Measurements from ENCODE around the gene NT5C2. TPM values are rescaled to one million over a fixed set of nuclear protein-coding genes. Genes with fewer than 3 reads are reported as not detected.

Gene NT5C2
- total RNA-seq, 1 experiment from 2014 or later: 91.2 TPM

- H3K36me3 Mint-ChIP-seq (ENCODE audit: insufficient read depth, unreplicated experiment): no peaks in the 10 kb centered on the region
- no peak for DNase-seq
- Histone ChIP-seq H3K9me3 (no peaks in the 10 kb centered on the region), H3K4me1 (no peaks in the 10 kb centered on the region), H3K4me3 (ENCODE audit: low read depth, low read length) (no peak overlapping the region), H3K27me3 (replicated peaks; ENCODE audit: control insufficient read depth, insufficient read depth, low read length) (no peaks in the 10 kb centered on the region), H3K36me3 (ENCODE audit: control insufficient read depth, insufficient read depth, low read length) (no peaks in the 10 kb centered on the region)
- ChIA-PET POLR2A (no interaction called here), CTCF (no interaction called here)
- H3K27me3 Mint-ChIP-seq (ENCODE audit: insufficient read depth, unreplicated experiment): no peaks in the 10 kb centered on the region
- H3K9me3 Mint-ChIP-seq (ENCODE audit: unreplicated experiment): no peaks in the 10 kb centered on the region
- intact Hi-C loops (cut with micrococcal nuclease; ENCODE audit: unreplicated experiment): no loop called here
- TF ChIP-seq CTCF (IDR thresholded peaks at IDR 0.05; ENCODE audit: insufficient read depth in 1 of 2, low read depth in 1 of 2, low read length in 1 of 2, severe bottlenecking in 1 of 2, unreplicated experiment in 1 of 2): no peak
- H3K4me3 Mint-ChIP-seq (ENCODE audit: unreplicated experiment): no peak overlapping the region
- H3K27ac Mint-ChIP-seq (ENCODE audit: unreplicated experiment): no peak overlapping the region
- no TSS peak for BruUV-seq (replicated peaks)
- peaks cover 11% of the 10 kb centered on the region for H3K4me1 Mint-ChIP-seq (ENCODE audit: low read depth, unreplicated experiment)
These were observed 6.4 kb upstream of the NT5C2 start for GRCh38 chr10:103199488-103199887.

GRCh38 chr10:103198648-103199047 is 5.6 kb upstream of the NT5C2 start:
- intact Hi-C loops (cut with micrococcal nuclease; ENCODE audit: unreplicated experiment): no loop called here
- no TSS peak for BruUV-seq (replicated peaks)
- no peaks in the 10 kb centered on the region for H3K27me3 ChIP-seq (replicated peaks; ENCODE audit: control insufficient read depth, insufficient read depth, low read length)
- Mint-ChIP-seq H3K36me3 (ENCODE audit: insufficient read depth, unreplicated experiment) (no peaks in the 10 kb centered on the region), H3K27ac (ENCODE audit: unreplicated experiment) (no peak overlapping the region), H3K4me3 (ENCODE audit: unreplicated experiment) (no peak overlapping the region), H3K9me3 (ENCODE audit: unreplicated experiment) (no peaks in the 10 kb centered on the region), H3K4me1 (ENCODE audit: low read depth, unreplicated experiment) (peaks cover 18% of the 10 kb centered on the region), H3K27me3 (ENCODE audit: insufficient read depth, unreplicated experiment) (no peaks in the 10 kb centered on the region)
- CTCF ChIA-PET: no interaction called here
- H3K4me1 ChIP-seq: peaks cover 6% of the 10 kb centered on the region
- H3K4me3 ChIP-seq (ENCODE audit: low read depth, low read length): no peak overlapping the region
- no peak for DNase-seq
- TF ChIP-seq CTCF (IDR thresholded peaks at IDR 0.05; ENCODE audit: insufficient read depth in 1 of 2, low read depth in 1 of 2, low read length in 1 of 2, severe bottlenecking in 1 of 2, unreplicated experiment in 1 of 2): no peak
- no peaks in the 10 kb centered on the region for H3K36me3 ChIP-seq (ENCODE audit: control insufficient read depth, insufficient read depth, low read length)
- POLR2A ChIA-PET: no interaction called here
- no peaks in the 10 kb centered on the region for H3K9me3 ChIP-seq

- Mint-ChIP-seq H3K4me1 (ENCODE audit: low read depth, unreplicated experiment) (peaks cover 19% of the 10 kb centered on the region), H3K4me3 (ENCODE audit: unreplicated experiment) (no peak overlapping the region), H3K36me3 (ENCODE audit: insufficient read depth, unreplicated experiment) (peaks cover 6% of the 10 kb centered on the region), H3K9me3 (ENCODE audit: unreplicated experiment) (no peaks in the 10 kb centered on the region), H3K27ac (ENCODE audit: unreplicated experiment) (no peak overlapping the region), H3K27me3 (ENCODE audit: insufficient read depth, unreplicated experiment) (no peaks in the 10 kb centered on the region)
- Histone ChIP-seq H3K27me3 (replicated peaks; ENCODE audit: control insufficient read depth, insufficient read depth, low read length) (no peaks in the 10 kb centered on the region), H3K36me3 (ENCODE audit: control insufficient read depth, insufficient read depth, low read length) (no peaks in the 10 kb centered on the region), H3K9me3 (no peaks in the 10 kb centered on the region), H3K4me1 (peaks cover 11% of the 10 kb centered on the region), H3K4me3 (ENCODE audit: low read depth, low read length) (no peak overlapping the region)
- no peak for DNase-seq
- CTCF ChIA-PET: no interaction called here
- TF ChIP-seq CTCF (IDR thresholded peaks at IDR 0.05; ENCODE audit: insufficient read depth in 1 of 2, low read depth in 1 of 2, low read length in 1 of 2, severe bottlenecking in 1 of 2, unreplicated experiment in 1 of 2): no peak
- POLR2A ChIA-PET: no interaction called here
- no TSS peak for BruUV-seq (replicated peaks)
- intact Hi-C loops (cut with micrococcal nuclease; ENCODE audit: unreplicated experiment): no loop called here
These were observed 4.8 kb upstream of the NT5C2 start for GRCh38 chr10:103197903-103198302.

Data from Caco-2 (cell line).